Neuron (in vitro differentiated cells): Measurements from ENCODE around the gene NOS2.
"Not testable (repeated sequence)": the region's sequence is repeated elsewhere in the genome, so short reads cannot be mapped to it uniquely, and the experiment has no call there.

Source experiments
- H2AFZ ChIP-seq: one replicate; pipeline ENCODE4 v1.6.1; 2013; ENCODE audit warnings: low read depth, mild to moderate bottlenecking, inconsistent platforms, low read length, moderate library complexity
- H3K27me3 ChIP-seq: one replicate; pipeline ENCODE4 v1.6.1; 2013; ENCODE audit warnings: low read length; ENCODE audit not compliant: insufficient read depth
- H3K36me3 ChIP-seq: one replicate; pipeline ENCODE4 v1.6.1; 2013; ENCODE audit warnings: low read length; ENCODE audit not compliant: insufficient read depth
- H3K4me1 ChIP-seq: one replicate; pipeline ENCODE4 v1.6.1; 2013; ENCODE audit warnings: low read length; ENCODE audit not compliant: insufficient read depth
- H3K4me3 ChIP-seq: 2 replicates; pipeline ENCODE4 v1.5.1; 2013; ENCODE audit warnings: mild to moderate bottlenecking, low read length, moderate library complexity
- H3K9me3 ChIP-seq: one replicate; pipeline ENCODE4 v1.6.1; 2013; ENCODE audit warnings: low read length

The NOS2 gene

DNA sequence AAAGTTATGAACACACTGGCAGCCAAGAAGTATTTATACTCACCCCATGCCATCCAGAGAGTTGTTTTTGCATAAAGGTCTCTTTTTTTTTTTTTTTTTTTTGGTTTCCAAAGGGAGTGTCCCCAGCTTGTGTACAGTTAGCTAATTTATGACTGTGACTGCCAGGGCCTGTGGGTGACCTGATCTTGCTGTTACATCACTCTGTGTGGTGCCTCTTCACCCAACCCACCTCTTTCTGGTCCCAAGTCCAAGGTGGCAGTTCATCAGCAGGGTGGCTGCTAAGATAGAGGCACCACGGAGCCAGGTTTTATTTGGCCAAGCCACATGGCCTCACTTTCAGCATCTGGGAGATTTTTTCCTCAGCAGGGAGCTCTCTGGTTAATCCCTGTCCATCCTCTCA, at the start of gene NOS2:
NOS2 (minus strand) TSS at position 8 of the 400 bp plus-strand sequence. CDS start 1,720 bp downstream, outside the sequence.
- Histone ChIP-seq H3K27me3 (peaks cover 25% of the 10 kb centered on the region), H3K4me1 (no peaks in the 10 kb centered on the region), H3K36me3 (no peaks in the 10 kb centered on the region), H3K4me3 (no peak within 1 kb of the TSS), H2AFZ (no peak within 1 kb of the TSS), H3K9me3 (no peaks in the 10 kb centered on the region)

DNA sequence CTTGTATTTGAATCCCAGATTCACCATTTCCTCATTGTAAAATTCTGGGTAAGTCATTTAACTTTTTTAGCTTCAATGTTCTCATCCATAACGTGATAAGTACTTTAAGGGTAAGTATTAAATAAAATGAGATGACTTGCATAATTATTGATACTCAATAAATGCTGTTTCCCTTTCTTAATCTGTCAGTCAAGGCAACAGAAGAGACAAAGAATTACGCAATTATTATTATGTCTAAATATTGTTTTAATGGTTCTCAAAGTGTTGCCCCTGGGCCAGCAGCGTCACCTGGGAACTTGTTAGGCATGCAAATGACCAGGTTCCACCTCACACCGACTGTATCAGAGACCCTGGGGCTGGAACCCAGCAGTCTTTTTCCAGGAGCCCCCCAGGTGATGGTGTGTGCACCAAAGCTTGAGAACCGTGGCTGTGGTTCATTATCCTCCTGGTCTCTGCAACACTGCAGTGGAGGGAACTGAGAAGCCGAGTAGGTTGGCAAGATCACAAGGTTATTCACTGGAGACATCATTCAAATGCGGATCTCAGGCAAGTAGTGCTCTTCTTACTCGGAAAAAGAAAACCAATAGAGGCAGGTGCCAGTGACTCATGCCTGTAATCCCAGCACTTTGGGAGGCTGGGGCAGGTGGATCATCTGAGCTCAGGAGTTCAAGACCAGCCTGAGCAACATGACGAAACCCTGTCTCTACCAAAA, 49.3 kb upstream of the NOS2 start:
- Histone ChIP-seq H2AFZ (no peak overlapping the region), H3K36me3 (no peaks in the 10 kb centered on the region), H3K27me3 (peaks cover 10% of the 10 kb centered on the region), H3K4me3 (no peak overlapping the region), H3K9me3 (no peaks in the 10 kb centered on the region), H3K4me1 (no peaks in the 10 kb centered on the region)

DNA sequence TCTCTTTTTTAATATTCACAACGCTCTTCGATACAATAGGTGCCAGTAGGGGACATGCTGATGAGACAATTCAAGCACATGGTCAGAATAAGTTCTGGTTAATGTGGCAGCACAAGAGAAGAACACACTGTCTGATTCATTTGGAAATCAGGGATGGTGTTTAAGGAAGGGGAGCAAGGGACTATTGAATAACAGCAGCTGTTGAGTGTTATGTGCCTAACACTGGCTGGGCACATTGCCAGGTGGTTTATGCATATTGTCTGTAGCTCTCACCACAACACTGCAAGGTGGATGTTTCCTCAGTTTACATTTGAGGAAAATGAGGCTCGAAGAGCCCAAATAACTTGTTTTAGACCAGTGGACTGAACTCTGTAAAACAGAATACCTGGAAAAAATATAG, 48.6 kb upstream of the NOS2 start:
- no peaks in the 10 kb centered on the region for H3K4me1 ChIP-seq
- no peaks in the 10 kb centered on the region for H3K9me3 ChIP-seq
- no peak overlapping the region for H3K4me3 ChIP-seq
- H3K36me3 ChIP-seq: no peaks in the 10 kb centered on the region
- peaks cover 8% of the 10 kb centered on the region for H3K27me3 ChIP-seq
- H2AFZ ChIP-seq: no peak overlapping the region

DNA sequence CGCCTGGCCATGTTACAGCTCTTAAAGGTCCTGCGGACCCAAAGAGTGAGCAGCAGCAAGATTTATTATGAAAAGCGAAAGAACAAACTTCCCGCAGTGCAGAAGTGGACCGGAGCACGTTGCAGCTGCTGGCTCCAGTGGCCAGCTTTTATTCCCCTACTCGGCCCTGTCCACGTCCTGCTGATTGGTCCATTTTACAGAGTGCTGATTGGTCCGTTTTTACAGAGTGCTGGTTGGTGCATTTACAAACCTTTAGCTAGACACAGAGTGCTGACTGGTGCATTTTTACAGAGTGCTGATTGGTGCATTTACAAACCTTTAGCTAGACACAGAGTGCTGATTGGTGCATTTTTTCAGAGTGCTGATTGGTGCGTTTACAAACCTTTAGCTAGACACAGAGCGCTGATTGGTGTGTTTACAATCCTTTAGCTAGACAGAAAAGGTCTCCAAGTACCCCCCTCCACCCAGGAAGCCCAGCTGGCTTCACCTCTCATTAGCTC, 46.5 kb upstream of the NOS2 start:
- H3K4me1 ChIP-seq, H2AFZ ChIP-seq, H3K36me3 ChIP-seq, H3K27me3 ChIP-seq, H3K9me3 ChIP-seq, H3K4me3 ChIP-seq: not testable (repeated sequence)

DNA sequence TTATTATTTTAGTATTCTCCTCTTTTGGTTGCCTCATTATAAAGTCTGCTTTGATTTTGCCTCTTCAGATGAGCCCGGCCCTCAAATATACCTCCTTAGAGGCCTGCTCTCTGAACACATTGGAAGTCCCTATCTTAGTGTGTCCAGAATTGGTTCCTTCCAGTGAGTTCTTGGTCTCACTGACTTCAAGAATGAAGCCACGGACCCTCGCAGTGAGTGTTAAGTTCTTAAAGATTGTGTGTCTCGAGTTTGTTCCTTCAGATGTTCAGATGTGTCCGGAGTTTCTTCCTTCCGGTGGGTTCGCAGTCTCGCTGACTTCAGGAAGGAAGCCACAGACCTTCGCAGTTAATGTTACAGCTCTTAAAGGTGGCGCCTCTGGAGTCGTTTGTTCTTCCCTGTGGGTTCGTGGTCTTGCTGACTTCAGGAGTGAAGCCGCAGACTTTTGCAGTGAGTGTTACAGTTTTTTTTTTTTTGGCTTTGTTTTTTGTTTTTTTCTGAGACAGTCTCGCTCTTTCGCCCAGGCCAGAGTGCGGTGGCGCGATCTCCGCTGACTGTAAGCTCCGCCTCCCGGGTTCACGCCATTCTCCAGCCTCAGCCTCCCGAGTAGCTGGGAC, 45.8 kb upstream of the NOS2 start:
- Histone ChIP-seq H3K27me3 (peaks cover 4% of the 10 kb centered on the region), H3K36me3 (no peaks in the 10 kb centered on the region), H2AFZ (no peak overlapping the region), H3K4me1 (no peaks in the 10 kb centered on the region), H3K9me3 (no peaks in the 10 kb centered on the region), H3K4me3 (no peak overlapping the region)

DNA sequence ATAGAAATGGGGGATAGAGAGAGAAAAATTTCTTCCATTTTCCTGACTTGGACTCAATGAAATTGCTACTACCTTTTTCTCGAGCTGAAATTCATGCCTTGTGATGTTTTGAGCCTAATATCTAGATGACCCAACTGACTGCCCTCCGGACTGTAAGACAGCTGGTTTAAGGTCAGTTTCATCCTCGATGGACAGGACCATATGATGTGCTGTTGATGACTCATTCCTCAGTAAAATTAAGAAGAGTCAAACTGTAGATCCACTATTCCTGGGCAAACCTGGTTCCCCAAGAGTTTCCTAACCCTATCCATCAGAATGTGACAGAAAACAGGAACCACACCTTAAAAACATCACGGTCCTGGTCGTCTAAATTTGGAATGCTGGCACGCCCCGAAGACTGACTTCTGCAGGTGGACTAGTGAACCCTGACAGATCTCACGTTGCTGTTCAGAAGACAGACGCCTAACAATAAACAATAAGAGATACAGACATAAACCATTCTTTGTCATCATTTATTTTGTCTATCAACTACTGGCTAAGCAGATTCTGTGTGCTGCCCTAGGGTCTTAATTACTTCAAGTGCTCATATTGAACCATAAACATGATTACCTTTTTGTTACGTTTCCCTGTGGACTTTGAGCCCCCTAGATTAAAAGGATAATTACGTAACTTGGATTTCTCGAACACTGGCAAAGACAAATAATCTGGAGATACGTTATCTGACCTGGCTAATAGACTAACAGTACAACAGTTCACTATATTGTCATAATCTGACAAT, 45.1 kb upstream of the NOS2 start:
- Histone ChIP-seq H2AFZ (no peak overlapping the region), H3K4me1 (no peaks in the 10 kb centered on the region), H3K27me3 (peaks cover 4% of the 10 kb centered on the region), H3K9me3 (no peaks in the 10 kb centered on the region), H3K36me3 (no peaks in the 10 kb centered on the region), H3K4me3 (no peak overlapping the region)

DNA sequence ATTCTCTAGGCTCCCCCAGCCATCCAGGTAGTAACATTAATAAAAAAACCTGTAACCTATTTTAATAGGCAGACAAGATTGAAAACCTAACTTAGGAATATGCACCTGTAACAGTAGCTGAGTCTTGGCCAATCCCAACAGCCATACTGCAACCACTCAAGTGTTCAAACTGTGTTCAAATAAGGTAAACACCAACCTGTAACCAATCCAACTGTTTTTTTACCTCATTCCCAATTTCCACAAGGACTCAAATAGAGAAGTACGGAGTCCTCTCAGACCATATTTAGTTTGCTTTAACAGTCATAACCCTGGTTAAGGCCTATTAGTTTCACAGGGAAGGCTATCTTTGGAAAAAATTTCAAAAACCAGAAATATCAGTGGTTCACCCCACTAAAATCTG, 40.4 kb upstream of the NOS2 start:
- Histone ChIP-seq H2AFZ (no peak overlapping the region), H3K27me3 (peaks cover 8% of the 10 kb centered on the region), H3K36me3 (no peaks in the 10 kb centered on the region), H3K9me3 (no peaks in the 10 kb centered on the region), H3K4me1 (no peaks in the 10 kb centered on the region), H3K4me3 (no peak overlapping the region)

DNA sequence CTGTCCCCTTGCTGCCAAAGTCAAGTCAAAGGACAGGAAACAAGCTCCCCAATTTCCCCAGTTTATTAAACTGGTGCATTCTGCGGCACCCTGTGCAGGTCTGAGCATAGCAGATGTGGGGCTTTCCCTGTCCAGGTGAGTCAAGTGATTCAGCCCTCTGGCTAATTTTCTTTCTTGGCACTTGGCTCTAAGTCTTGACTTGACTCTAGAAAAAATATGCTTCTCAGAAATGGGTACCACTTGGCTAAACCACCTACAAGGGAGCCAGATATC, 40.0 kb upstream of the NOS2 start:
- not testable (repeated sequence) for H3K4me1 ChIP-seq, H3K36me3 ChIP-seq, H3K27me3 ChIP-seq

DNA sequence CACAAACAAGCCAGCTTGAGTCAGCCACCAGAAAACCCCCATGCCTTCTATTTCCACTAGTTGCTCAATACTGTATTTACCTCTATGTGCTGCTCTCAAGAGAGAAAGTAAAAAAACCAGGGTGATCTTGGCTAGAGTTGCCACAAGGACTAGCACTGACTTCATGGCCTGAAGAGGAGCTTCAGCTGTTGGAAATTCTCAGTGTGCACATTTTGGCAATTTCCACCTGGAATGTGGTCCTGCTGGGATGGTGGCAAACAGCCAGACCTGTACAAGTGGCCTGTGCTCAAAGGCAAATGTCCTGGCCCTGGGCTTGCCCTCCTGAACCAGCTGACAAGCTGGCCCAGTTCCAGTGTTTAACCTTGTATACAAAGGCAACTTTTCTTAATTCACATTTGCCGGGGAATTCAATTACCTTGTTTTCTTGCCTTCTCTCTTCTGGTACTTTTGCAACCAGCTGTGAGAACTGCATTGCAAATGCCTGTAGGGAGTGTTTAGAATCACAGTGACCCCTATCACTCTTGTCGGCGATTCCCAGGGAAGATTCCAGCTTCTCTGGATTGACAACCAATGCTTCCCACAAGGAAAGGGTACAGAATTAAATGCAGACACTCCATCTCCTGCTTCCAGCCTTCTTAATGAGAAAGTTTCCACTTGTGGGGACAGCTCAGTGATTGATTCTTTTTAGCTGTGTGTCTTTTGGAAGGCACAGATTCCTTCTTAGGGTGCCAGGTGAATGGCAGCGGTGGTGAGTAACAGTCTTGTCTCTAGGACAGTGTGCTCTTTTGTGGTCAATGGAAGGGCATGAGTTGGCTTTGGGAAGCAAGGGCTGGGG, 39.5 kb upstream of the NOS2 start:
- H3K4me1 ChIP-seq, H3K36me3 ChIP-seq, H2AFZ ChIP-seq, H3K9me3 ChIP-seq, H3K4me3 ChIP-seq, H3K27me3 ChIP-seq: not testable (repeated sequence)

More for the DNA sequence above, 40.0 kb upstream of the NOS2 start:
- H2AFZ ChIP-seq, H3K9me3 ChIP-seq, H3K4me3 ChIP-seq: not testable (repeated sequence)

DNA sequence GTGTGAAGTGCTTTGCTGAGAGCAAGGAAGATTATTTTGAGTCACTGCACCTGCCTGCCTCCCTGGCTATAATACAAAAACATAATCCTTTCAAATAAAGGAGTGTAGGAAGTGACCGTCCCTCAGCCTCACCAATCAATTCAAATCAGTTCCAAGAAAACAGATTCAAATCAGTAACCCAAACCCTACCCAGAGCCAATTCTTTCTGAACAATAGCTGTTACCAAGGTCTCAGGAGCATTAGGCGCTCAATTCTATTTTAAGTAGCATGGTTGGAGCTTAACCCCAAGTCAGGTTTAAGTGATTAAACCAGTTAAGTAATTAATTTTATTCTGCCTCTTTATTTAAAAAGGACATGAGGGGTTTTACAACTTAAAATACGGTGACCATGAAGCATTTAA, 38.3 kb upstream of the NOS2 start:
- not testable (repeated sequence) for H3K36me3 ChIP-seq, H2AFZ ChIP-seq, H3K9me3 ChIP-seq, H3K27me3 ChIP-seq, H3K4me1 ChIP-seq, H3K4me3 ChIP-seq

DNA sequence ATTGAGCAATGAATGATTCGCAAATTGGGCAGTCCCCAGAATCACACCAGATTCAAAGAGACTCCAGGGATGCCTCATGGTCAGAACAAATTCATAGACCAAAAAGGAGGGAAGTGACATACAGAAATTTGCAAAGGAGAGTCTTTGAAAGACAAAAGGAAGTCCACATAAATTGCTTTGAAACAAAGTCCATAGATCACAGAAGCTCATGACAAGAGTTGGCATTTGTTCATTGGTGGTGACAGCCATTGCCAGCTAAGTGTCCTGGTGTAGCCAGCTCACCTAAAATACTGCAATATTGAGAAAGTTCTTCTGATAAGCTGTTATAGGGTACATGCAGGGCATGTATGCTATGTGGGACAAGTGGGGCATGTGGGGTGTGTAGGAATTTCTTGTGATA, 37.4 kb upstream of the NOS2 start:
- not testable (repeated sequence) for H3K27me3 ChIP-seq, H3K4me3 ChIP-seq, H3K9me3 ChIP-seq, H3K4me1 ChIP-seq, H3K36me3 ChIP-seq, H2AFZ ChIP-seq

DNA sequence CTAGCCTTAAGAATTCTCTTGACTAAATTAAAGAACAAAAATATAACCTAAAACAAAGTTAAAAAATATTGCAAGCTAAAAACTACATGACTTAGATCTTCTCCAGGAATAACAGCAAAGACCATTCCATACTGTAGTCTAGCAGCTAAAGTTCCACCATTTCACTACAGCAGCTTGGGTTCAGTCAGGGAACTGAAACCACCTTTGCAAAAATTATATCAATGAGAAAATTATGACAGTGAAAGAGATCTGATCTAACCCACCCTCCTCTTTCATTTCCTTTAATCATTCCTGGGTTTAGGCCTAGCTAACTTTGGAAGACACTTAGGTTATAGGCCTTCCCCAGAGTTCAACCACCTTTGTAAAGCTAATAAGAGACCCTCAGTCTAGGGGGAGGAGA, 36.3 kb upstream of the NOS2 start:
- no peaks in the 10 kb centered on the region for H3K4me1 ChIP-seq
- H3K9me3 ChIP-seq: no peaks in the 10 kb centered on the region
- H2AFZ ChIP-seq: no peak overlapping the region
- H3K36me3 ChIP-seq: no peaks in the 10 kb centered on the region
- no peak overlapping the region for H3K4me3 ChIP-seq
- H3K27me3 ChIP-seq: peaks cover 7% of the 10 kb centered on the region

DNA sequence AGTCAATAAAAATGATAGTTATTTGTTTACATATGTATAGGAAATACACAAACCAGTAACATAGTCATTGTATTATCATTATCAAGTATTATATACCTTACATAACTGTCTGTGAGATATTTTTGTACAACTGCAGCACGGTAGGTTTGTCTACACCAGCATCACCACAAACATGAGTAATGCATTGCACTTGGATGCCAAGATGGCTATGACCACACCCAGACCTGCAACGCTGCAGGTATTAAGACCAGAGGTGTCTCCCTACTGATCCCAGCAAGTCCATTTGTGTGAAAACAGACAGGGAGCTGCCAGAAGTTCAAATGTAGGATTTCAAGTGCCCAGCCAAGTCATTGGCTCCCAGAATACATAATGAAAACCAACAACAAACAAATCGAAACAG, 34.2 kb upstream of the NOS2 start:
- H3K36me3 ChIP-seq: no peaks in the 10 kb centered on the region
- H3K27me3 ChIP-seq: peaks cover 5% of the 10 kb centered on the region
- no peak overlapping the region for H2AFZ ChIP-seq
- H3K4me3 ChIP-seq: no peak overlapping the region
- no peaks in the 10 kb centered on the region for H3K9me3 ChIP-seq
- H3K4me1 ChIP-seq: no peaks in the 10 kb centered on the region
